HS-5 (cell line): ENCODE results near the gene ZFP69B.
A peak's percentile ranks its signal among the peaks of the same experiment; 100 is the strongest.

Source experiments
- DNase-seq: peaks from one replicate; pipeline ENCODE4 v3.0.0-alpha.2; 2012; ENCODE audit warnings: low read depth

Gene ZFP69B

GRCh38 chr1:40449684-40450494 is at the start of gene ZFP69B:
TSS of gene ZFP69B (plus strand) at chr1:40450476. CDS start at chr1:40450962, 486 bp downstream.
- peak; percentile 48 for DNase-seq

DNA sequence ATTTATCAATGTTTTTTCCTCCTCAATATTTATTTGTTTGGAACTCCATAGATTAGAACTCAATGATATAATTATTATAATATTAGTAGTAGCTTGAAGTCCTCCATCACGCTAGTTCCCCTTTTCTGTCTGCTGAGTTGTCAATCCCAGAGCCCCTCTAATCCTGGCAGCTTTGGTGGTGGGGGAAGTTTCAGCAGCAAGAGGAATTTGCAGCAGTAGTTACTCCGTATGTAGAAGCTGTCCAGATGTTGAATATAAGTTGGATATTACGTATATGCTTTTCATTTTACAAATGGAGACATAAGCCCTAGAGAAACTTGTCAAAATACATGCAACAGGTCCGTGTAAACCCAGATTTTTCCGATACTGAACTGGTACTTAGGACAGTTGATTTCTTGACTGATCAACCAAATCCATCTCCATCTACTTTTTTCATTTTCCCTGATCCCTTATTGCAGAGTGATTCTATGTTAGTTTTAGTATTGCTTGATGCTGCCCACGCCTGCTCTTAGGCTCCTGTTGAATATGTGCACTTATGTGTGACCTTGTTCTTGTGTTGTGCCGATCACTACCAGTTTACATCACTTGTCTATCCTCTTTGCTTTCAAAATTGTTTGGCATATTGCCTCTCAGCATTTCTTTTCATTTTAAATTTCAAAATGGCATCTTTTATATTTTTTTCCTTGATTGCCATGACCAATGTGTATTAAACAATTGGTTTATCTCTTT is 48.6 kb upstream of the ZFP69B start:
- no peak for DNase-seq

DNA sequence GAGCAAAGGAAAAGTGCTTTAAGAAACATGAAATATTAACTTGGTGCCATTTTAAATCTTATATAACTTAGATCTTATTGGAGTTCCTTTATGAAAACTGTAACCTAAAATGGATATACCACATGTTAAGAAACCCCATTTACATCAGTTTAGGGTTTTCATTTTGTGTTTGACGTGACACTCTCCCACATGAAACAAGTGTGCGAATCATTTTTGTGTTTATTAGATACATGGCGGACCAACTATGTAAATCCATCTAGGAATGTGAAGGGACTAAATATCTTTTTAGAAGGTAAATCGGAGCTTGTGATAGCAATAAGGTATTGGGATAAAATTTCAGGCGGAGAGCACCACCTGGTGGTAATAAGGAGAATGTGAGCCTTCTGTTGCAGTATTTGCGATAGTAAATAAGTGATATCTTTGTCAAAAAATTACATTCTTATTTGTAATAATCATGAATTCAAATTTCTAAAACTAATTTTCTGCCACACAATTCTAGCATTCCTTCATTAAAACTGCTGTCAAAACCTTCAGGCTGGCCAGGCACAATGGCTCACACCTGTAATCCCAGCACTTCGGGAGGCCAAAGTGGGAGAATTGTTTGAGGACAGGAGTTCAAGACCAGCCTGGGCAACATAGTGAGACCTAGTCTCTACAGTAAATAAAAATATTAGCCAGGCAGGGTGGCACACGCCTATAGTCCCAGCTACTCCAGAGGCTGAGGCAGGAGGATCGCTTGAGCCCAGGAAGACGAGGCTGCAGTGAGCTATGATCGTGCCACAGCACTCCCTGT is 45.4 kb upstream of the ZFP69B start:
- peak; percentile 23 for DNase-seq

DNA sequence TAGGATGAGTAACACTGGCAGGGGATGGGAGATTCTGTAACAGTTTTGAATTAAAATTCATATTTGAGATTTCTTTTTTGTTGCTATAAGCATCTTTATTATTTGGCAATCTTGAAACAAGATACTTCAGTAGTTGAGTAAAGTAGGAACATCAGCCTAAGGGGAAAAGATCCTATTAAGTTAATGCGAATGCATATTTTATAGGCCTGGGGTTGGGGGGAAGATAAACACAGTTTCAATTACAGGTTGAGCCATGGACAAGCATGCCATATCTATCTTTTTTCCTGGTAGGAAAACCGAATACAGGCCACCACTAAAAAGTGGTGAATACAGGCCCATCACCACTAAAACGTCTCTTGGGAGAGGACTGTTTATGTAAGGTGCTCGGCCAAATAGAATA is 44.5 kb upstream of the ZFP69B start:
- DNase-seq, result no peak

GRCh38 chr1:40407453-40407852 is 42.8 kb upstream of the ZFP69B start:
- DNase-seq, result no peak

DNA sequence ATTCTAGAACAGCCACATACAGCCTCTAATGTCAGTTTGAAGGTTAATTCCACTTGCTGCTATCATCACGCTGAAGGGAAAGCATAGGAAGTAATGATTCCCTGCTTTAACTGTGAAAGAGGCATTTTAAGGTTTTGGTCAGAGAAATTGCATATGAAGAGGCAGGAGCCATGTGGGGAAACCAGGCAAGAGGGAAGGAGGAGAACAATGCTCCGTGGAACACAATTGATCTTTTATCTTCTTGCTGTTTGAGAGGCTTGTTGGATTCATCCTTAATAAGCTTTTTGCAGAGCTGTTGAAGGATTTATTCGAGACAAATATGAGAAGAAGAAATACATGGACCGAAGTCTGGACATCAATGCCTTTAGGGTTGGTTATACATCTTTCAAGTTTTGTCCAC is 40.8 kb upstream of the ZFP69B start:
- no peak for DNase-seq

GRCh38 chr1:40411294-40411693 is 39.0 kb upstream of the ZFP69B start:
- DNase-seq, result no peak

DNA sequence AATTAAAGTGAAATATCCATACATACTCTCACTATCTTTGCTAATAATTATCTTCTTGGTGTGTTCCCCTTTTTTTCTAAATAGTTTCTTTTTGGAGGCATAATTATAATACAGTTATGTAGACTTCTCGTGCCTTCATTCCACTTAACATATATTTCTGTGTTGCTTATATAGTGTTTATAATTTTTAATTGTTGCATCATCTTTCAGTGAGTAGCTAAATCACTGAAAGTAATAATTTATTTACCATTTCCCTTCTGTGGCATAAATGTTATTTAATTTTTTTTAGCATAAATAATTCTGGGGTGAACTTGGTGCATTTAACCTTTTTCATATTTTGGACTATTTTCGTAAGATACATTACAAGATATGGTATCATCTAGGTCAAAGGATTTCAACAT is 38.4 kb upstream of the ZFP69B start:
- no peak for DNase-seq

GRCh38 chr1:40413527-40414252 is 36.6 kb upstream of the ZFP69B start:
- no peak for DNase-seq

- no peak for DNase-seq
Measured at GRCh38 chr1:40414331-40414730, 35.9 kb upstream of the ZFP69B start.

- DNase-seq, result no peak
Measured at GRCh38 chr1:40416709-40417108, 33.6 kb upstream of the ZFP69B start.

- DNase-seq, result no peak
Measured at GRCh38 chr1:40421431-40422384, 28.6 kb upstream of the ZFP69B start.

DNA sequence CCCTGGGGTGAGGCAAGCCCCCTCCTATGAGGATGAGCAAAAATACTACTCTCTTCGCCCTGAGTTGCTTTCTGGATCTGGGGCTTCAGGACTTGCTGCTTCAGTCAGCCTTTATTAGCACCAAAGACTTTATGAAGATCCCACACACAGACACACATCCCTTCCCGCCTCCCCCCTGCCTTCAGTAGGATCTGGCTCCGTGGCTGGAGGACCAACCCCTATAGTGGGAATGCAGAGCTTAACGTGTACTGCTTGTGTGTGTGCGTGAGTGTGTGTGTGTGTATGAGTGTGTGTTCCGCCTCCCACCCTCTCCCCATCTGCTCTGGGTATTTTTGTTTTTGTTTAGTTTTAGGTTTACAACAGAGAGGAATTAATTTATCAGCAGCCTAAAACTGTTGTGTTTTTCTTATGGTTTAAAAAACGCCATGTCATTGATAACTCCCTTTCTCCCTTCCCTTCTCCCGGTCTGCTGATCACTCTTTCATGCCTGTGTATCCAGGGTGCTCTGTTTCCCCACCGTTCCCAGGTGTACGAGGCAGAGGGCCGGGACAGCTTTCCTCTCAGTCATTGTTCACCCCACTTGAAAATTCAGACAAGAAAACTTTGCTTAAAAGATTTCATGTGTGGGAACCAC is 27.5 kb upstream of the ZFP69B start:
- DNase-seq, result no peak

GRCh38 chr1:40423264-40423642 is 27.0 kb upstream of the ZFP69B start:
- no peak for DNase-seq

- no peak for DNase-seq
Measured at GRCh38 chr1:40423951-40424618, 26.2 kb upstream of the ZFP69B start.

DNA sequence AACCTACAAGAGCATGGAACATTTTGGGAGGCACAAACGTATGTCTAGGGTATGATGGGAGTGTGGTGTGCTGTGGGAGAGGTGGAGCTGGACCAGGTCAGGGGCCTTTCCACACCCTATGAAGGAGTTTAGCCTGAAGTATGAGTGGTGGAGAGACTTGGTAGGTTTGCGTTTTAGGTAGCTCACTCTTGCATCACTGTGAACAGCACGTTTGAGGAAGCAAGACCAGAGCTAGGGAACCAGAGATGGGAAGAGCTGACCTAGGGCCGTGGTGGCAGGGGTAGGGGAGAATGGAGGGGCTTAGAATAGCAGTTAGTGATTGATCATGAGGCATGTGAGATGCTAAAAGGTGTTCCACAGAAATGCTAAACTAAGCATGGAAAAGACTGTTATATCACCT is 25.1 kb upstream of the ZFP69B start:
- DNase-seq, result no peak

DNA sequence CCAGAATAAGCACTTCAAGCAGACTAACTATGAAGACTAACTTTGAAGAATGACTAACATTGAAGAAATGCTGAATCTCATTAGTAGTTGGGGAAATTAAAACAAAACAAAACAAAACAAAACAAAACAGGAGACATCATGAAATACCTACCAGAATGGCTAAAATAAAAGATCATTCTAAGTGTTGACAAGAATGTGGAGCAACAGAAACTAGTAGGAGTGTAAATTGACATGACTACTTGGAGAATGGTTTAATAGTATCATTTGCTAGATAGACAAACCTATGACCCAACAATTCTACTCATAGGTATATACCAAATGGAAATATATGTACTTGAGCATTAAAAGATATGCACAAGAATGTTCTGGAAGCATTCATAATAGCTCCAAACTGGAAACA is 18.9 kb upstream of the ZFP69B start:
- no peak for DNase-seq

GRCh38 chr1:40432644-40433390 is 17.5 kb upstream of the ZFP69B start:
- DNase-seq, result no peak

GRCh38 chr1:40435471-40435870 is 14.8 kb upstream of the ZFP69B start:
- no peak for DNase-seq
